Fibroblast of lung (primary cell): ENCODE results near the gene HTD2. TPM values are rescaled to one million over a fixed set of nuclear protein-coding genes. Genes with fewer than 3 reads are reported as not detected.

Experiments used
- DNase-seq, 2 donors: peaks; one replicate each; pipeline versions ENCODE4 v3.0.0 to v3.0.0-alpha.2; 2010; ENCODE audit warnings: low read depth in 2 of 2
- H2AFZ ChIP-seq: 2 replicates; pipeline ENCODE4 v1.5.1; 2012; ENCODE audit warnings: low read length, control low read depth, inconsistent platforms
- H3K27ac ChIP-seq: 2 replicates; pipeline ENCODE4 v1.5.1; 2011; ENCODE audit warnings: low read length, control low read depth; ENCODE audit not compliant: insufficient read depth
- H3K27me3 ChIP-seq: 2 replicates; pipeline ENCODE4 v1.5.1; 2011; ENCODE audit warnings: mild to moderate bottlenecking, low read length; ENCODE audit not compliant: control insufficient read depth, insufficient read depth
- H3K36me3 ChIP-seq: 2 replicates; pipeline ENCODE4 v1.5.1; 2011; ENCODE audit warnings: low read length; ENCODE audit not compliant: control insufficient read depth, insufficient read depth
- H3K4me1 ChIP-seq: 2 replicates; pipeline ENCODE4 v1.5.1; 2011; ENCODE audit warnings: low read length; ENCODE audit not compliant: control insufficient read depth, insufficient read depth; ENCODE audit errors: extremely low read depth
- H3K4me2 ChIP-seq: 2 replicates; pipeline ENCODE4 v1.5.1; 2011; ENCODE audit warnings: low read length, control low read depth; ENCODE audit not compliant: insufficient read depth; ENCODE audit errors: extremely low read depth
- H3K4me3 ChIP-seq, 4 experiments: fragments of 200-600 bp in 1 of 4; sonication (generic) in 1 of 4; replicated peaks in 1 of 4; 2 replicates each; pipeline ENCODE4 v1.5.1; 2011 to 2016; ENCODE audit warnings: low read length in 4 of 4, low read depth in 3 of 4, mild to moderate bottlenecking in 3 of 4, control low read depth in 2 of 4, inconsistent platforms in 1 of 4, mixed read lengths in 1 of 4; ENCODE audit not compliant: insufficient read depth in 1 of 4; ENCODE audit errors: control extremely low read depth in 1 of 4
- H3K79me2 ChIP-seq: 2 replicates; pipeline ENCODE4 v1.5.1; 2012; ENCODE audit warnings: mild to moderate bottlenecking, low read length, inconsistent platforms; ENCODE audit not compliant: control insufficient read depth, insufficient read depth
- H3K9ac ChIP-seq: 2 replicates; pipeline ENCODE4 v1.5.1; 2011; ENCODE audit warnings: mild to moderate bottlenecking, low read length, control low read depth; ENCODE audit not compliant: insufficient read depth
- H3K9me3 ChIP-seq: 2 replicates; pipeline ENCODE4 v1.5.1; 2012; ENCODE audit warnings: low read depth, low read length; ENCODE audit not compliant: control insufficient read depth, insufficient read depth
- H4K20me1 ChIP-seq: 2 replicates; pipeline ENCODE4 v1.5.1; 2011; ENCODE audit warnings: low read length; ENCODE audit not compliant: control insufficient read depth, insufficient read depth; ENCODE audit errors: extremely low read depth
- CTCF ChIP-seq, 2 donors: IDR thresholded peaks in 1 of 2; conservative IDR thresholded peaks in 1 of 2; 1 replicate in 1 of 2; 2 replicates in 1 of 2; pipeline ENCODE4 v1.5.1; 2011 to 2012; ENCODE audit warnings: low read length in 2 of 2, control low read depth in 1 of 2, inconsistent platforms in 1 of 2, low read depth in 1 of 2, mild to moderate bottlenecking in 1 of 2
- EZH2 ChIP-seq: IDR thresholded peaks from 2 replicates; pipeline ENCODE4 v1.5.1; 2012; ENCODE audit warnings: low read length, control low read depth, mild to moderate bottlenecking; ENCODE audit errors: missing control alignments
- polyA plus RNA-seq, 2 donors: library from polyadenylated mRNA; depleted of rRNA in 1 of 2; stranded (reverse) in 1 of 2; unstranded in 1 of 2; fragments of >200 nt; gene quantifications; 2 replicates each; pipeline ENCODE4 v1.2.1, GENCODE V29; 2011 to 2012; ENCODE audit warnings: missing spikeins in 1 of 2
- total RNA-seq: library from RNA; depleted of rRNA; stranded (reverse); fragments of >200 nt; gene quantifications from 2 replicates; pipeline ENCODE4 v1.2.1, GENCODE V29; 2014

HTD2 gene
- total and polyA plus RNA-seq, 2 donors (not counting 1 experiment from before 2014, with no cell fraction given): 8.6 to 8.9 TPM

- H2AFZ ChIP-seq: no peak overlapping the region
- TF ChIP-seq EZH2 (no peak), CTCF (conservative IDR thresholded peaks at IDR 0.05 in 1 of 2, IDR thresholded peaks at IDR 0.05 in 1 of 2; ENCODE audit: low read depth in 1 of 2, low read length in 2 of 2) (no peak)
These were observed 25.4 kb downstream of the HTD2 start for GRCh38 chr3:58331593-58332152.

GRCh38 chr3:58332575-58333188, 26.4 kb downstream of the HTD2 start, which contains the start of gene PXK:
Gene PXK, plus strand, starts transcription at chr3:58332892. Its CDS starts 97 bp downstream, at chr3:58332989.
- Histone ChIP-seq H3K4me1 (peaks cover 17% of the 10 kb centered on the region), H3K36me3 (no peaks in the 10 kb centered on the region), H4K20me1 (no peaks in the 10 kb centered on the region), H3K27me3 (no peaks in the 10 kb centered on the region), H3K4me2 (peak within 1 kb of the TSS; percentile 89), H3K9me3 (no peaks in the 10 kb centered on the region), H3K27ac (peak within 1 kb of the TSS; percentile 60), H3K4me3 (peak within 1 kb of the TSS; percentile 82 to 94 (median 89)), H3K9ac (peak within 1 kb of the TSS; percentile 71), H2AFZ (peak within 1 kb of the TSS; percentile 84), H3K79me2 (peaks cover 15% of the 10 kb centered on the region)
- peak; percentile 74 to 77 for DNase-seq
- no peak for TF ChIP-seq CTCF (conservative IDR thresholded peaks at IDR 0.05 in 1 of 2, IDR thresholded peaks at IDR 0.05 in 1 of 2; ENCODE audit: low read depth in 1 of 2, low read length in 2 of 2)
- TF ChIP-seq EZH2: no peak

More at GRCh38 chr3:58331593-58332152, 25.4 kb downstream of the HTD2 start:
- no peaks in the 10 kb centered on the region for H4K20me1 ChIP-seq
- no peaks in the 10 kb centered on the region for H3K9me3 ChIP-seq
- peaks cover 11% of the 10 kb centered on the region for H3K79me2 ChIP-seq
- no peak overlapping the region for H3K4me3 ChIP-seq
- DNase-seq: no peak
- no peaks in the 10 kb centered on the region for H3K27me3 ChIP-seq
- no peak overlapping the region for H3K4me2 ChIP-seq
- no peak overlapping the region for H3K27ac ChIP-seq
- peaks cover 17% of the 10 kb centered on the region for H3K4me1 ChIP-seq
- no peaks in the 10 kb centered on the region for H3K36me3 ChIP-seq
- H3K9ac ChIP-seq: no peak overlapping the region

GRCh38 chr3:58333206-58334012, 27.1 kb downstream of the HTD2 start:
- H3K4me3 ChIP-seq: peak overlapping the region; percentile 82 to 94 (median 89)
- H3K79me2 ChIP-seq: peaks cover 15% of the 10 kb centered on the region
- peaks cover 17% of the 10 kb centered on the region for H3K4me1 ChIP-seq
- H3K27ac ChIP-seq: peak overlapping the region; percentile 60
- peak overlapping the region; percentile 71 for H3K9ac ChIP-seq
- H3K9me3 ChIP-seq: no peaks in the 10 kb centered on the region
- peak overlapping the region; percentile 71 for H3K4me2 ChIP-seq
- no peaks in the 10 kb centered on the region for H3K36me3 ChIP-seq
- DNase-seq: peak in 1 of 2 donors; percentile 40
- H4K20me1 ChIP-seq: no peaks in the 10 kb centered on the region
- H2AFZ ChIP-seq: no peak overlapping the region
- no peak for TF ChIP-seq EZH2
- peak in 1 of 2 donors; percentile 14 for TF ChIP-seq CTCF (conservative IDR thresholded peaks at IDR 0.05 in 1 of 2, IDR thresholded peaks at IDR 0.05 in 1 of 2; ENCODE audit: low read depth in 1 of 2, low read length in 2 of 2)
- H3K27me3 ChIP-seq: no peaks in the 10 kb centered on the region
